SK-N-MC (cell line): ENCODE measurements around the gene CAMK4.

Experiments
- DNase-seq: peaks from one replicate; pipeline ENCODE4 v3.0.0-alpha.2; 2011; ENCODE audit warnings: low read depth, low spot score
- H3K27ac ChIP-seq: fragments of 200-600 bp; sonication (generic); 2 replicates; pipeline ENCODE4 v1.5.1; 2016; ENCODE audit warnings: mixed run types
- H3K36me3 ChIP-seq: fragments of 200-600 bp; sonication (generic); 2 replicates; pipeline ENCODE4 v1.6.1; 2017; ENCODE audit warnings: antibody characterized with exemption, low read length, mixed read lengths; ENCODE audit not compliant: insufficient read depth
- H3K4me3 ChIP-seq: fragments of 200-600 bp; sonication (generic); 2 replicates; pipeline ENCODE4 v1.5.1; 2016
- H3K9ac ChIP-seq: fragments of 200-600 bp; sonication (generic); 2 replicates; pipeline ENCODE4 v1.8.0; 2017; ENCODE audit warnings: mixed run types, mixed read lengths; ENCODE audit not compliant: insufficient read length
- H3K9me3 ChIP-seq: fragments of 200-600 bp; sonication (generic); 2 replicates; pipeline ENCODE4 v1.6.1; 2017; ENCODE audit warnings: low read depth, mild to moderate bottlenecking, antibody characterized with exemption, low read length, moderate library complexity, mixed read lengths
- EZH2 ChIP-seq: fragments of 200-600 bp; sonication (generic); IDR thresholded peaks from one replicate; pipeline ENCODE4 v1.6.1; 2017; ENCODE audit warnings: antibody characterized with exemption
- FOXP2 ChIP-seq: optimal IDR thresholded peaks from 2 replicates; pipeline ENCODE3; 2011; ENCODE audit warnings: mild to moderate bottlenecking, moderate library complexity; ENCODE audit not compliant: insufficient read depth; ENCODE audit errors: extremely low read length, control extremely low read depth
- POLR2AphosphoS5 ChIP-seq: IDR thresholded peaks from 2 replicates; pipeline ENCODE4 v1.6.1; 2012; ENCODE audit warnings: mild to moderate bottlenecking, low read depth, low read length, borderline replicate concordance

Gene CAMK4

DNA sequence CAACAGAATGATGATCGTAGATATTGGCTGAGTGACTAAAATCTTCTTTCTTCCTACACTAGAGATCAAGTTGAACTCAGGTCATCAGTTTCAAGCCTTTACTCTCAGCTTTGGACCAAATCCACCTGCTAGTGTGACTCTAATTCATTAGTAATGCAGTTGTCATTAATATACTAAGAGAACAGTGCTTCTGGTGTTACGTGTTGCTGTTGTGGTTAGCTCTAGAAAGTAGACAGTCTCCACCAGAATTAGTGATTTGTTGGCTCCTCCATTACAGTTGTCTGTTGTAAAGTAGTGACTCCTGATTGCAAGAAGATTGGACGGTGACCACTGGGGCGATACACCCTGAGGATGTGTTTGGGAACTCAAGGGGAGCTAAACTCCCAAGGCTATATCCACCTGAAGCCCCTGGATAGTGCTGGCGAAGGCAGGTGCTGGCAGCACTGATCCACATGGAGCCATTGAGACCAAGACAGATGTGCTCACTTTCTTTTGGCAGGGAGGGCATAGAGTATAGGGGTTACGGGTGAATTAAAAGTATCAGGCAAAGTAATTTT lies 3.1 kb downstream of the CAMK4 start:
- Histone ChIP-seq H3K27ac (no peak overlapping the region), H3K4me3 (no peak overlapping the region), H3K36me3 (no peaks in the 10 kb centered on the region), H3K9ac (no peak overlapping the region), H3K9me3 (no peaks in the 10 kb centered on the region)
- TF ChIP-seq EZH2 (no peak), POLR2AphosphoS5 (no peak), FOXP2 (no peak)
- DNase-seq = no peak

DNA sequence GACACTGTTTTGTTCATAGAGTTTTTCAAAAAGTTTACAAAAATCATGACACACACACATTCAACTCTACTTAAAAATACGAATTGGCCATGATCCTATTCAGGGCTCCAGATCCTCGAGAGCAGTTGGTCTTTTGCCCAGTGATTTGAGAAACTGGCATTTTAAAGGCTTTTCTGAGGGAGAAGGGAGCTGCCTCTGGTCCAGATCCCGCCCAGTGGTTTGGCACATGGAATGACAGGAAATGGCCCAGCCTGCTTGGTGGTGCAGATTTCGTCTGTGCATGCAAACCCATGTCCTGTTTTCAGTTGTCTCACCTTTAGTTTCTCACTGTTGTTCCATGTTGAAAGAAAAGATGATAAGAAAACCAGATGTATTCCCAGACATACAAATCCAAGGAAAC lies 3.6 kb downstream of the CAMK4 start:
- Histone ChIP-seq H3K9ac (no peak overlapping the region), H3K9me3 (no peaks in the 10 kb centered on the region), H3K36me3 (no peaks in the 10 kb centered on the region), H3K4me3 (no peak overlapping the region), H3K27ac (no peak overlapping the region)
- TF ChIP-seq EZH2 (no peak), POLR2AphosphoS5 (no peak), FOXP2 (no peak)
- DNase-seq = no peak

DNA sequence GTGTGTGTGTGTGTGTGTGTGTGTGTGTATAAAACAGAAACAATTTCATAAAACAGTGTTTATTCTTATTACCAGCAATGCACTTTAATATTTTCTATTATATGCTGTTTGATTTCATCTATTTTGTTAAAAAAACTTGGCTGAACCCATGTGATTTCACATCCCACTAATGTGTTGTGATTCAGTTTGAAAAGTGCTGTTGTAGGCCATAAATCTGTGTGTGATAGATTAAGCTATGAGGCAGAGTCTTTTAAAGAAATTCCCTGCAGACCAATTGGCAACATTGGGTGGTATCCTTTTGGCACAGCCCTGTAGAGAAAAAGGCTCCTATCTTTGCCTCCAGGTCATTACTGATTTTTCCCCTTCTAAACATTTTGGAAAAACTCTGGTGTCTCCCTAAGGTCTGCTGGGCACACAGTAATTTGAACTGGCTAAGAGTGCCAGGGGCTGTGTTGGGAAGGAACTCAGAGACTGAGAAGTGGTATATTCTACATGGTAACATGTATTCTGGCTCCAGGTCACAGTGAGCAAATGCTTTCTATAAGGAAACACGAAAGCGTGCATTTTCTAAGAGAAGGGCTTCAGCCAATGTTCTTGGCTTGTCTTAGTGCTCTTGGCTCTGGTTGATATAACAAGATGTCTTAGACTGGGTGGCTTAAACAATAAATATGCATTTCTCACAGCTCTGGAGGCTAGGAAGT lies 4.5 kb downstream of the CAMK4 start:
- TF ChIP-seq EZH2 = no peak
- no peak for TF ChIP-seq POLR2AphosphoS5
- TF ChIP-seq FOXP2 = no peak
- Histone ChIP-seq H3K9me3 (no peaks in the 10 kb centered on the region), H3K27ac (no peak overlapping the region), H3K9ac (no peak overlapping the region), H3K4me3 (no peak overlapping the region), H3K36me3 (no peaks in the 10 kb centered on the region)
- DNase-seq = no peak

DNA sequence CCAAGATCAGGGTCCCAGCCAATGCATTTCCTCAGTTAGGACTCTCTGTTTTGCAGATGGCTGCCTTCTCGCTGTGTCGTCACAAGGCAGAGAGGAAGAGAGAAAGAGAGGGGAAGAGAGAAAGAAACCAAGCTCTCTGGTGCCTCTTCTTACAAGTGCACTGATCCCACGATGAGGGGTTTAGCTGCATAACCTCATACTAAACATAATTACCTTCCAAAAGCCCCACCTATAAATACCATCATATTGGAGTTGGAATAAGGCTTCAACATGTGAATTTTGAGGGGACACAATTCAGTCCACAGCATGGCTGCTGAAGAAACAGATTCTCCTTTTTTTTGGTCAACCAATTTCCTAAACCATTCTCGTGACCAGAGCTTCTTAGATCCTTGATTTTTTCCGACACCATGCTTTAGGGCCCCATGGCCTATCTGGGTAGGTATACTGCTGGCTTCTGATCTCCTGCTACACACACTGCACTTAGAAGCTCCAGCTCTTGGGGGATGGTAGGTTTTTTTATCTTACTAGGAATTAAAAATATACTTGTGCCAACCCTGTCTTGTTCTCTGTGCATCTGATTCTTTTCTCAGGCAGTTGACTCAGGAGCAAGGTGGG lies 5.1 kb downstream of the CAMK4 start:
- TF ChIP-seq POLR2AphosphoS5 = no peak
- TF ChIP-seq FOXP2 = no peak
- TF ChIP-seq EZH2 = no peak
- H3K4me3 ChIP-seq = no peak overlapping the region

DNA sequence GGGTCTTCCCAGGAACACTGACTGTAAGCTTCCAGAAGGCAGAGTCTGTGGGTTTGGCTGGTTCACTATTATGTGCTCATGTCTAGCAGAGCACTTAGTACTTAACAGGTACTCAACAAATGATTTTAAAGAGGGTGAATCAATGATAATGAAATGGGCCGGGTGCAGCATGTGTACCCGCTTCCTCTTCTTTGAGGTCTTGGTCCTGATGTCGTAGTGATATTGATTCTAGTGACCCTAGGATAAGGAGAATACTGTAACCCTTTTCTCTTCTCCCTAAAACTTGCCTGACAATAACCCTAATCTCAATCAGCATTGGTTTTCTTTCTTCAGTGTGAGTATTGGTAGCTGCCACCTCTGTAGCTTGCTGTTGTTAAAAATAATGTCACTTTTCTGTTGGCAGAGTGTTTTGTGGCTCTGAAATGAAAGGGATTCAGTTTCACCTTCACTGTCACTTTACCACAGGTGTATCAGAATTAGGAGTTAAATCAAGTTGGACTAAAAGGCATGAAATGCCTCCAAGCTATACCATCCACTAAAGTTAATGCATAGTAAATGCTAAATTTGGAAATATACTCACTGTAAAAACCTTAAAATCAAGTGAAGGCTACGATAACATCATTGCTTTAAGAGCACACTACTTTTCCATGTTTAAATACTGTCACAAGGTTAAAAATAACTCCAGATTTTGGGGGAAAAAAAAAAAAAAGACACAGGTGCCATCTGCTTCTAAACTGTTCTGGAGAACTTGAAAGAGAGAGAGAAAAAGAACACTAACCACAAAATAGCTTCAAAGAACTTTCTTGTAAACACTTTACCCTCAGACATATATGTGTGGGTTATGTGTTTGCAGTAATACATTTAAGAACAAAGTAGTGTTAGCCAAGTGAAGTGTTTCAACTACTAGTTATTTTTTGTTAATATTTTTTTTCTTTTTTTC lies 6.0 kb downstream of the CAMK4 start:
- H3K4me3 ChIP-seq = no peak overlapping the region
- TF ChIP-seq EZH2 = no peak
- H3K36me3 ChIP-seq = no peaks in the 10 kb centered on the region
- H3K27ac ChIP-seq = no peak overlapping the region
- no peak for DNase-seq
- no peak overlapping the region for H3K9ac ChIP-seq
- no peaks in the 10 kb centered on the region for H3K9me3 ChIP-seq

More for the DNA sequence above, 5.1 kb downstream of the CAMK4 start:
- no peaks in the 10 kb centered on the region for H3K9me3 ChIP-seq
- DNase-seq = no peak
- no peak overlapping the region for H3K9ac ChIP-seq
- H3K27ac ChIP-seq = no peak overlapping the region
- H3K36me3 ChIP-seq = no peaks in the 10 kb centered on the region

DNA sequence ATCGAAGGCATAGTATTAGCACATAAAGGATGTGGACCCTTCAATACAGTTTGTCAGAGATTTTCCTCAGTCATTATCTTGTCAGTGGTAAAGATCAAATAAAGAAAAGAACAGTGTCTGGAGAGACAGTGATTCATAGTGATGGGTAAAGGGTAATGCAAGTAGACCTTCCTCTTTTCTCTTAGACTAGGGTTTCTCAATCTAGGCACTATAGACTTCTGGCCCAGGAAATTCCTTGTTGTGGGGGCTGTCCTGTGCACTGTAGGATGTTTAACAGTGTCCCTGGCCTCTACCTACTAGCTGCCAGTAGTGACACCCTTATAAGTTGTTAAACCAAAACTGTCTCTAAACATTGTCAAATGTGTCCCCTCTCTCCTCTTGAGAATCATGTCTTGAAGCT lies 6.9 kb downstream of the CAMK4 start:
- Histone ChIP-seq H3K27ac (no peak overlapping the region), H3K36me3 (no peaks in the 10 kb centered on the region), H3K9ac (no peak overlapping the region), H3K4me3 (no peak overlapping the region), H3K9me3 (no peaks in the 10 kb centered on the region)
- DNase-seq = no peak
- TF ChIP-seq FOXP2 = no peak
- TF ChIP-seq EZH2 = no peak
- TF ChIP-seq POLR2AphosphoS5 = no peak

DNA sequence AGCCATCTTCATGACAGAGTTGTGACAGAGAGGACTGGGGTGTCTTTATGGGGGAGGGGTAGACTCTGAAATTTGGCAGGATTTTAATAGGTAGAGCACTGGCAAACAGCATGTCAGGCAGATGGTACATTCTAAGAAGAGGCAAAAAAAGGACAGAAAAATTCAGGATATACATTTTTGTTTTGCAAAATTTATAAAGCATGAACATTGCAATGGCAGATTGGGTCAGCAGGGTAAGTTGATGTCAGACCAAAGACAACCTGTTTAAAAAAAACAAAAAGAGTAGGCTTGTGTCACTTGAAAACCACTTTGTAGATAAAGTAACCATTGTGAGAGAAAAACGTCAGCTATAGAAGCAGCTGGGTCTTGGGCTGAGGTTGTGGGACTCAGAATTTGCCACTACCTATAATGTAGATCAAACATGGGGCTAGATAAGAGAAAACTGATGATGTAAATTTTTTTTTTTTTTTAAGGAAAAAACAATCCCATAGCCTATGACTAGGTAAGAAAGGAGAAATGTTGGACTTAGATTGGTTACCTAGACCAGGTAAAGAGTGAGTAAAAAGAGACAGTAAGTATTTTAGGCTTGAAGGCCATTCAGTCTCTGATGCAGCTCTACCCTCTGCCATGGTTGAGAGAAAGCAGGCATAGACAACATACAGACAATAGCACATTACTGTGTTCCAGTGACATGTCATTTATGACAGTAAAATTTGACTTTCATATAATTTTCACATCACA lies 8.3 kb downstream of the CAMK4 start:
- H3K9me3 ChIP-seq = no peaks in the 10 kb centered on the region
- H3K27ac ChIP-seq = no peak overlapping the region
- H3K9ac ChIP-seq = no peak overlapping the region
- H3K4me3 ChIP-seq = no peak overlapping the region
- no peaks in the 10 kb centered on the region for H3K36me3 ChIP-seq
- no peak for TF ChIP-seq POLR2AphosphoS5
- TF ChIP-seq EZH2 = no peak
- no peak for TF ChIP-seq FOXP2
- no peak for DNase-seq

DNA sequence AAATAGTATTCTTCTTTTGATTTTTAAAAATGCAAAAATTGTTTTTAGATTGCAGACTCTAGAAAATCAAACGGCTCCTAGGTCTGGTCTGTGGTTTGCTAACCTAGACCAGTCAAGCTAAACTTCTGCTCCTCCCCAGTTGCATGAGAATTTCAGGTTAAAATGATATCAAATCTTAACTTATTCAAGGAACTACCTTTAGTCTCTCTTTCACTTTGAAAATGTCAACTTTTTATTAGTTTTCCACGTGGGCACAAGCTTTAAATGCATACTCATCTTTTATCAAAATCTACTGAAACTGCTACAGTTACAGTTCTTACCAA lies 8.8 kb downstream of the CAMK4 start:
- DNase-seq = no peak
- H3K4me3 ChIP-seq = no peak overlapping the region
- no peaks in the 10 kb centered on the region for H3K9me3 ChIP-seq
- no peak overlapping the region for H3K9ac ChIP-seq
- TF ChIP-seq EZH2 (no peak), FOXP2 (no peak), POLR2AphosphoS5 (no peak)
- no peak overlapping the region for H3K27ac ChIP-seq
- no peaks in the 10 kb centered on the region for H3K36me3 ChIP-seq
